ENCODE measurements around the gene PPFIA3.
"Not testable (repeated sequence)": the region's sequence is repeated elsewhere in the genome, so short reads cannot be mapped to it uniquely, and the experiment has no call there.

The PPFIA3 gene

DNA sequence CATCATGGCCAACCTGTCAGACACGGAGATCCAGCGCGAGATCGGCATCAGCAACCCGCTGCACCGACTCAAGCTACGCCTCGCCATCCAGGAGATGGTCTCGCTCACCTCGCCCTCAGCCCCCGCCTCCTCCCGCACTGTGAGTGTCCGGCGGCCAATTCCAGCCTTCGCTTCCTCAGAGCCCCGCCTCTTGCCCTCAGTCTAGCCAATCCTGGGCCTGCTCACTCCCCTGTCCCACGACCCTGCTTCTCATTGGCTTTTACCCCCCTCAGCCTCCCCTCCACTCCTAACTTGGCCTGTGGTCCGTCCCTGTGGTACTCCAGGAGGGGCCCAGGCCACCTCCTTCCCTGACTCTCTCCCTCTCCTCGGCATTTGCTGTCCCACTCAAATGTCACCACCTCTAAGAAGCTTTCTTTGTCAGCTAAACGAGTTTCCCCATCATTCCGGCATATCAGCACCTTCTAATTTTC is 23.6 kb downstream of the PPFIA3 start:
- peak; percentile 93 for DNase-seq (ENCODE audit: low spot score)
- in situ Hi-C loops (cut with MboI; ENCODE audit: low pct_unique_long_range_greater_than_20kb, low sequenced_read_pairs, unreplicated experiment), result no loop called here

DNA sequence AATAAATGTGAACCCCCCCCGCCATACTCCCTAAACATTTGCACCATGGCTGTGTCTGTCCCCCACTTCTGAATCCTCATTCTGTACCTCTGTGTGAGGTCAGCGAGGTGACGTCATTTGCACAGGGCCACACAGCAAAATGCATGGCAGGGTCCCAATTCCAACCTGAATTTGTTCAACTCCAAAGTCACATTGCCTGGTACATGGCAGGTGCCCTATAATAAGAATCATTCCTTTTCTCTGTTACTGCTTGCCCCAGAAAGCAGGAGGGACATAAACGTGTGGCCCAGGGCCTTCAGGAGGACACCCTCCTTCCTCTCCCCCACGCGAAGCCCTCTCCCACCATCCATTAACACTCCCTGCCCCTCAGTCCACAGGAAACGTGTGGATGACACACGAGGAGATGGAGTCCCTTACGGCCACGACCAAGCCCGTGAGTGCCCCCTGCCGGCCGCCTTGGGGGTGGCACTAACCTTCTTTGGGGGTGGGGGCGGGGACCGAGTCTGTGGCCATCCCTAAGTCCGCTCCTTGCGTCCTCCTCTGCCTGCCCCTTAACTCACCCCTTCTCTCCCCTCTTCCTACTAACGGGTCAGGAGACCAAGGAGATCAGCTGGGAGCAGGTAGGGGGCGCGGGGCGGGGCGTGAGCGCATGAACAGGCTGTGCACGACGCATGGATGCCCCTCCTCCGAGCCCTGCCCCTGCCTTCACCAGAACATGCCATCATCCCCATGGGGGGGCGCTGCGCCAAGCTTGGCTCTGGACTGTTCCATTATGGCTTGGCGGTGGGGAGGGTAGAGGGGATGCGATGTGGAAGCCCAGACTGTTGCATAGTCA is 26.4 kb downstream of the PPFIA3 start:
- peak; percentile 86 for DNase-seq (ENCODE audit: low spot score)
- in situ Hi-C loops (cut with MboI; ENCODE audit: low pct_unique_long_range_greater_than_20kb, low sequenced_read_pairs, unreplicated experiment), result no loop called here
- TF ChIP-seq, protein P1, sequence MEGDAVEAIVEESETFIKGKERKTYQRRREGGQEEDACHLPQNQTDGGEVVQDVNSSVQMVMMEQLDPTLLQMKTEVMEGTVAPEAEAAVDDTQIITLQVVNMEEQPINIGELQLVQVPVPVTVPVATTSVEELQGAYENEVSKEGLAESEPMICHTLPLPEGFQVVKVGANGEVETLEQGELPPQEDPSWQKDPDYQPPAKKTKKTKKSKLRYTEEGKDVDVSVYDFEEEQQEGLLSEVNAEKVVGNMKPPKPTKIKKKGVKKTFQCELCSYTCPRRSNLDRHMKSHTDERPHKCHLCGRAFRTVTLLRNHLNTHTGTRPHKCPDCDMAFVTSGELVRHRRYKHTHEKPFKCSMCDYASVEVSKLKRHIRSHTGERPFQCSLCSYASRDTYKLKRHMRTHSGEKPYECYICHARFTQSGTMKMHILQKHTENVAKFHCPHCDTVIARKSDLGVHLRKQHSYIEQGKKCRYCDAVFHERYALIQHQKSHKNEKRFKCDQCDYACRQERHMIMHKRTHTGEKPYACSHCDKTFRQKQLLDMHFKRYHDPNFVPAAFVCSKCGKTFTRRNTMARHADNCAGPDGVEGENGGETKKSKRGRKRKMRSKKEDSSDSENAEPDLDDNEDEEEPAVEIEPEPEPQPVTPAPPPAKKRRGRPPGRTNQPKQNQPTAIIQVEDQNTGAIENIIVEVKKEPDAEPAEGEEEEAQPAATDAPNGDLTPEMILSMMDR (IDR thresholded peaks at IDR 0.05; ENCODE audit: extremely low read depth, insufficient read depth, missing control alignments), result peak; percentile 81

More for the DNA sequence above, 23.6 kb downstream of the PPFIA3 start:
- TF ChIP-seq, protein P1 (IDR thresholded peaks at IDR 0.05; ENCODE audit: extremely low read depth, insufficient read depth, missing control alignments), result no peak

DNA sequence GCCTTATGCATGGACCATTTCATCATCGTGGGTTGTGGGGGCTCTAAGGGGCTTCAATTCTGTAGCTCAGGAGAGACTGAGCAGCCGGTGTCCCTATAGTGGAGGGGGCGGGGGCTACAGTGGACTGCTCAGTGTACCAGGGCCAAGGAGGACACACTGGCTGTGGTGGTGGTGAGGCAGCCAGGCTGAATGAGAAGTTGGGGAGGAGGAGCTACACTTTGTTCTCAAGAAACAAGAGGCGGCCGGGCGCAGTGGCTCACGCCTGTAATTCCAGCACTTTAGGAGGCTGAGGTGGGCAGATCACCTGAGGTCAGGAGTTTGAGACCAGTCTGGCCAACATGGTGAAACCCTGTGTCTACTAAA is 27.0 kb downstream of the PPFIA3 start:
- in situ Hi-C loops (cut with MboI; ENCODE audit: low pct_unique_long_range_greater_than_20kb, low sequenced_read_pairs, unreplicated experiment); DNase-seq (ENCODE audit: low spot score): not testable (repeated sequence)

DNA sequence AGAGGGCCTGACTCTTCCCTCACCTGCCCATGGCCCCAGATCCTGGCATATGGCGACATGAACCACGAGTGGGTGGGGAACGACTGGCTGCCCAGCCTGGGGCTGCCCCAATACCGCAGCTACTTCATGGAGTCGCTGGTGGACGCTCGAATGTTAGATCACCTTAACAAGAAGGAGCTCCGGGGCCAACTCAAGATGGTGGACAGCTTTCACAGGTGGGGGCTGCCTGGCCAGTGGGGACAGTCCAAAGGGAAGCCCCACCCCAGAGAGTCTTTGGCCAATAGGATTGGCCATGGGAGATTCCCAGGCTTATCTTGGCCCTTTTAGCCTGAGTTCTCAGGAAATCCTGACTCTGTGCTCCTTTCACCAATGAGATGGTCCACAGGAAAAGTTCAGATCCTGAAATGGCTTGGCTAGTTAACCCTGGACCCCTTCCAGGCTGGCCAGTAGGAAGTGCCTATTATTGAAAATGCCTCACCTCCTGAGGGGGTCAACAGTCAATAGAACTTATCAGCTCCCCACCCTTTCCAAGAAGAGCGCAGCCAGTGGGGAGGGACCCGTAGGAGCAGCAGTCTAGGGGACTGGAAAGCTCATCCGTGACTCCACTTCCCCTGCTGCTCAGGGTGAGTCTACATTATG is 28.8 kb downstream of the PPFIA3 start:
- DNase-seq (ENCODE audit: low spot score), result no peak
- in situ Hi-C loops (cut with MboI; ENCODE audit: low pct_unique_long_range_greater_than_20kb, low sequenced_read_pairs, unreplicated experiment), result no loop called here
- TF ChIP-seq, protein P1 (IDR thresholded peaks at IDR 0.05; ENCODE audit: extremely low read depth, insufficient read depth, missing control alignments), result no peak

DNA sequence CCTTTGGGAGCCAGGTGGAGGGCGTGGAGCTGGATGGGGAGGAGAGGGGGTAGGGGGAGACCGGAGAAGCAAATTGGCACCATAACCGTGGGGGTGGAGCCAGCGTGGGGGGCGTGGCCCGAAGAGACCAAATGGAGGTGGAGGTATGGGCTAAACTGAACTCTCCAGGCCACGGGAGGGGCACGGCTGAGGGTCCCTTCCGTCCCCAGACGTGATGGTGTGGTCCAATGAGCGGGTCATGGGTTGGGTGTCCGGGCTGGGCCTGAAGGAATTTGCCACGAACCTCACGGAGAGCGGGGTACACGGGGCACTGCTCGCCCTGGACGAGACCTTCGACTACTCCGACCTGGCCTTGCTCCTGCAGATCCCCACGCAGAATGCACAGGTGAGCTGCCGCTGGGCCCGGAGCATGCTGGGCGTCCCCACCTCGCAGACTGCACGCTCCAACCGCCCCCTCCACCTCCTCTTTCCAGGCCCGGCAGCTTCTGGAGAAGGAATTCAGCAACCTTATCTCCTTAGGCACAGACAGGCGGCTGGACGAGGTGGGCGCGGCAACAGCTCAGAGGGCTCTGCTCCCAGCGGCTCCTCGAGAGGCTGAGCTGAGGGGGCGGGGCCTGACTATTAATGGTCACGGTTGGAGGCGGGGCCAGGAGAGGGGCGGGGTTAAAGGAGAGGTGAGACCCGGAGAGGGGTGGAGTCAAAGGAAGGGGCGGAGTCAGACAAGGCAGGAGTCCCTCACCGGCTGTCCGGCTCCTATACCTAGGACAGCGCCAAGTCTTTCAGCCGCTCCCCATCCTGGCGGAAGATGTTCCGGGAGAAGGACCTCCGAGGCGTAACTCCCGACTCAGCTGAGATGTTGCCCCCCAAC is 29.7 kb downstream of the PPFIA3 start:
- in situ Hi-C loops (cut with MboI; ENCODE audit: low pct_unique_long_range_greater_than_20kb, low sequenced_read_pairs, unreplicated experiment), result no loop called here
- TF ChIP-seq, protein P1 (IDR thresholded peaks at IDR 0.05; ENCODE audit: extremely low read depth, insufficient read depth, missing control alignments), result no peak
- DNase-seq (ENCODE audit: low spot score), result peak; percentile 91

DNA sequence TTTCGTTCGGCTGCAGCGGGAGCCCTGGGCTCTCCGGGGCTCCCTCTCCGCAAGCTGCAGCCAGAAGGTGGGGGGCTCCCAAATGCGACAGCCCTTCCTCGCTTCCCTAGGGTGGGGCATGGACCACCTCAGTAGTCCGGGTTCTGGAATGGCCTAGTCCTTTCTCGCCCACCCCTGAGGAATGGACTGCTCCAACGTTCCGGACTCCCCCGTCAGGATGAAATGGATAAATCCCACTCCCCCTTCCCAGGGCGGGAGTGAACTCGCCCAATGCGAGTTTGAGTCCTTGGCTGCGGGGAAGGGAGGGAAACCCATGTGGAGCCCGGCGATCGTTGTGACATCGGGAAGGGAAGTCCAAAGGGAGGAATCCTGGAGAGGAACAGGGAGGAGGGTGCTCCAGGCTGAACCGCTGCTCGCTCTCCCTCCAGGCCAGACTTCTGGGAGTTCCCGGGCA is 30.3 kb downstream of the PPFIA3 start:
- no peak for DNase-seq (ENCODE audit: low spot score)
- in situ Hi-C loops (cut with MboI; ENCODE audit: low pct_unique_long_range_greater_than_20kb, low sequenced_read_pairs, unreplicated experiment), result no loop called here
- TF ChIP-seq, protein P1 (IDR thresholded peaks at IDR 0.05; ENCODE audit: extremely low read depth, insufficient read depth, missing control alignments), result no peak

Measured in GM13977 (cell line).